HEK293 (cell line): ENCODE results near the gene MRPS6.

Experiments used
- BCL11B ChIP-seq: fragments of 450-650 bp; formaldehyde crosslinking; IDR thresholded peaks from 2 replicates; pipeline ENCODE4 v1.5.1; 2016; ENCODE audit warnings: low read depth, missing biosample characterization, missing genetic modification characterization
- EGR2 ChIP-seq: fragments of 450-650 bp; formaldehyde crosslinking; IDR thresholded peaks from 2 replicates; pipeline ENCODE4 v1.5.1; 2016; ENCODE audit warnings: low read depth, missing biosample characterization, missing genetic modification characterization
- KLF1 ChIP-seq: fragments of 450-650 bp; formaldehyde crosslinking; IDR thresholded peaks from 2 replicates; pipeline ENCODE4 v1.5.1; 2016; ENCODE audit warnings: missing biosample characterization, missing genetic modification characterization
- PRDM1 ChIP-seq: fragments of 450-650 bp; formaldehyde crosslinking; IDR thresholded peaks from 2 replicates; pipeline ENCODE4; 2016; ENCODE audit warnings: missing biosample characterization, missing genetic modification characterization
- YY1 ChIP-seq: fragments of 450-650 bp; formaldehyde crosslinking; IDR thresholded peaks from 2 replicates; pipeline ENCODE4 v1.5.1; 2018; ENCODE audit warnings: missing biosample characterization, missing genetic modification characterization
- ZNF121 ChIP-seq: fragments of 450-650 bp; formaldehyde crosslinking; IDR thresholded peaks from 2 replicates; pipeline ENCODE4 v1.5.1; 2016; ENCODE audit warnings: missing biosample characterization, missing genetic modification characterization
- ZNF521 ChIP-seq: fragments of 450-650 bp; formaldehyde crosslinking; IDR thresholded peaks from 2 replicates; pipeline ENCODE4 v1.5.1; 2017; ENCODE audit warnings: missing biosample characterization, mild to moderate bottlenecking, missing genetic modification characterization
- TF ChIP-seq, protein P1 (sequence below): fragments of 450-650 bp; formaldehyde crosslinking; IDR thresholded peaks from 2 replicates; pipeline ENCODE4 v1.5.1; 2016; ENCODE audit warnings: missing biosample characterization, missing genetic modification characterization
- TF ChIP-seq, protein P2 (sequence below): fragments of 450-650 bp; formaldehyde crosslinking; optimal IDR thresholded peaks from 2 replicates; pipeline ENCODE3; 2016; ENCODE audit warnings: missing biosample characterization, mild to moderate bottlenecking, missing genetic modification characterization
- TF ChIP-seq, protein P3 (sequence below): fragments of 450-650 bp; formaldehyde crosslinking; conservative IDR thresholded peaks from 2 replicates; pipeline ENCODE4 v1.5.1; 2016; ENCODE audit warnings: low read depth, missing biosample characterization, missing genetic modification characterization

DNA sequence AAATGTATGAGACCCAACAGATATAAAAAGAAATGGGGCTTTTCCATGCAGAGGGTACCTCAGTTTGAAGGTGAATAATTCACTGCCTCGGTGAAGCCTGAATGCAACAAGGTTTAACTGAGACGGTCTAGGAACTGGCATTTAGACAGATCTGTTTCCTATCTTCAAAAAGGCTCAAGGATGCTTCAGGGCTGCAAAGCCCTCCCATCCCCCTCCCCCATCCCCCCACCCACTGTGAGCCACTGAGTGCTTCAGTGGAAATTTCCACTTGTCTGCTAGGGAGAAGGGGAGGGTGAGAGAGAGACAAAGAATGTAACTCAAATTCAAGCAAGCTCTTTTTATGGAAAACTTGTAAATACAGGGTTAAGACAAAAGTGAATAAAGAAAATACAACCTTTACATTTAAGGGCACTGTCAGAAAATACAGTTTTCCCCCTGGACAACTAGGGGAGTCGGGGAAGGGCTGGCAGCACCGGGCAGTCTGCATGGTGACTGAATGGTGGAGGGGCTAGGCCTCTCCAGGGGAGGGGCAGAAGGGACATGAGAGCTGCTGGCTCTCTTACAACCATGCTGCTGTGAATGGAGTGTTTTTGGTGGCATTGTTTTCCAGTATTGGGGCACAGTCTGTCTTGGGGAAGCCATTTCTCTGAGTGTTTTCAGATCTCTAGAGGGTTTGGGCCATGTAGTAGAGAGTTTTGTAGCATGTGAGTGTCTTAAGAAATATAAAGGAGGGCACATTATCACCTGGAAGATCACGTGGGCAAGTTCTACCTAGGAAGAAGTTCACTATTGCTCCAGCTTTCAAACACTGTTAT is 56.7 kb downstream of the MRPS6 start:
- TF ChIP-seq, protein P1, sequence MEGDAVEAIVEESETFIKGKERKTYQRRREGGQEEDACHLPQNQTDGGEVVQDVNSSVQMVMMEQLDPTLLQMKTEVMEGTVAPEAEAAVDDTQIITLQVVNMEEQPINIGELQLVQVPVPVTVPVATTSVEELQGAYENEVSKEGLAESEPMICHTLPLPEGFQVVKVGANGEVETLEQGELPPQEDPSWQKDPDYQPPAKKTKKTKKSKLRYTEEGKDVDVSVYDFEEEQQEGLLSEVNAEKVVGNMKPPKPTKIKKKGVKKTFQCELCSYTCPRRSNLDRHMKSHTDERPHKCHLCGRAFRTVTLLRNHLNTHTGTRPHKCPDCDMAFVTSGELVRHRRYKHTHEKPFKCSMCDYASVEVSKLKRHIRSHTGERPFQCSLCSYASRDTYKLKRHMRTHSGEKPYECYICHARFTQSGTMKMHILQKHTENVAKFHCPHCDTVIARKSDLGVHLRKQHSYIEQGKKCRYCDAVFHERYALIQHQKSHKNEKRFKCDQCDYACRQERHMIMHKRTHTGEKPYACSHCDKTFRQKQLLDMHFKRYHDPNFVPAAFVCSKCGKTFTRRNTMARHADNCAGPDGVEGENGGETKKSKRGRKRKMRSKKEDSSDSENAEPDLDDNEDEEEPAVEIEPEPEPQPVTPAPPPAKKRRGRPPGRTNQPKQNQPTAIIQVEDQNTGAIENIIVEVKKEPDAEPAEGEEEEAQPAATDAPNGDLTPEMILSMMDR (tag by site-specific recombination) = no peak
- TF ChIP-seq ZNF521 (tag by site-specific recombination) (no peak), YY1 (no peak), BCL11B (tag by site-specific recombination) (no peak), EGR2 (tag by site-specific recombination) (no peak), KLF1 (no peak), ZNF121 (tag by site-specific recombination) (no peak), PRDM1 (tag by site-specific recombination) (no peak)
- TF ChIP-seq, protein P2, sequence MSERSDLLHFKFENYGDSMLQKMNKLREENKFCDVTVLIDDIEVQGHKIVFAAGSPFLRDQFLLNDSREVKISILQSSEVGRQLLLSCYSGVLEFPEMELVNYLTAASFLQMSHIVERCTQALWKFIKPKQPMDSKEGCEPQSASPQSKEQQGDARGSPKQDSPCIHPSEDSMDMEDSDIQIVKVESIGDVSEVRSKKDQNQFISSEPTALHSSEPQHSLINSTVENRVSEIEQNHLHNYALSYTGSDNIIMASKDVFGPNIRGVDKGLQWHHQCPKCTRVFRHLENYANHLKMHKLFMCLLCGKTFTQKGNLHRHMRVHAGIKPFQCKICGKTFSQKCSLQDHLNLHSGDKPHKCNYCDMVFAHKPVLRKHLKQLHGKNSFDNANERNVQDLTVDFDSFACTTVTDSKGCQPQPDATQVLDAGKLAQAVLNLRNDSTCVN (tag by site-specific recombination) = no peak
- TF ChIP-seq, protein P3, sequence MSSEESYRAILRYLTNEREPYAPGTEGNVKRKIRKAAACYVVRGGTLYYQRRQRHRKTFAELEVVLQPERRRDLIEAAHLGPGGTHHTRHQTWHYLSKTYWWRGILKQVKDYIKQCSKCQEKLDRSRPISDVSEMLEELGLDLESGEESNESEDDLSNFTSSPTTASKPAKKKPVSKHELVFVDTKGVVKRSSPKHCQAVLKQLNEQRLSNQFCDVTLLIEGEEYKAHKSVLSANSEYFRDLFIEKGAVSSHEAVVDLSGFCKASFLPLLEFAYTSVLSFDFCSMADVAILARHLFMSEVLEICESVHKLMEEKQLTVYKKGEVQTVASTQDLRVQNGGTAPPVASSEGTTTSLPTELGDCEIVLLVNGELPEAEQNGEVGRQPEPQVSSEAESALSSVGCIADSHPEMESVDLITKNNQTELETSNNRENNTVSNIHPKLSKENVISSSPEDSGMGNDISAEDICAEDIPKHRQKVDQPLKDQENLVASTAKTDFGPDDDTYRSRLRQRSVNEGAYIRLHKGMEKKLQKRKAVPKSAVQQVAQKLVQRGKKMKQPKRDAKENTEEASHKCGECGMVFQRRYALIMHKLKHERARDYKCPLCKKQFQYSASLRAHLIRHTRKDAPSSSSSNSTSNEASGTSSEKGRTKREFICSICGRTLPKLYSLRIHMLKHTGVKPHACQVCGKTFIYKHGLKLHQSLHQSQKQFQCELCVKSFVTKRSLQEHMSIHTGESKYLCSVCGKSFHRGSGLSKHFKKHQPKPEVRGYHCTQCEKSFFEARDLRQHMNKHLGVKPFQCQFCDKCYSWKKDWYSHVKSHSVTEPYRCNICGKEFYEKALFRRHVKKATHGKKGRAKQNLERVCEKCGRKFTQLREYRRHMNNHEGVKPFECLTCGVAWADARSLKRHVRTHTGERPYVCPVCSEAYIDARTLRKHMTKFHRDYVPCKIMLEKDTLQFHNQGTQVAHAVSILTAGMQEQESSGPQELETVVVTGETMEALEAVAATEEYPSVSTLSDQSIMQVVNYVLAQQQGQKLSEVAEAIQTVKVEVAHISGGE (tag by site-specific recombination) = no peak
